Caco-2 (cell line): Measurements from ENCODE around the gene SLC22A23. TPM values are rescaled to one million over a fixed set of nuclear protein-coding genes. Genes with fewer than 3 reads are reported as not detected.

Source experiments
- BruUV-seq: library from RNA; stranded (reverse); fragments of 400-500 nt; replicated peaks from 2 replicates; lab custom pipeline; 2021; lab: Mats Ljungman, UMichigan
- CTCF ChIA-PET: fragments of 300-600 bp; sonication (Branson Sonifier 250); formaldehyde crosslinking; loops from one replicate; lab custom pipeline; 2022; ENCODE audit warnings: antibody characterized with exemption; lab: Charles Lee
- POLR2A ChIA-PET: fragments of 300-600 bp; sonication (Branson Sonifier 250); formaldehyde crosslinking; loops from one replicate; lab custom pipeline; 2022; ENCODE audit warnings: antibody characterized with exemption; lab: Charles Lee
- DNase-seq, 2 experiments: peaks; one replicate each; pipeline versions ENCODE4 v3.0.0 to v3.0.0-alpha.2; 2020 to 2022
- H3K27me3 ChIP-seq: replicated peaks from 2 replicates; pipeline ENCODE4 v1.6.0; 2011; ENCODE audit warnings: low read length; ENCODE audit not compliant: control insufficient read depth, insufficient read depth
- H3K36me3 ChIP-seq: 2 replicates; pipeline ENCODE4 v1.5.1; 2011; ENCODE audit warnings: low read length; ENCODE audit not compliant: control insufficient read depth, insufficient read depth
- H3K4me1 ChIP-seq: fragments of 250-450 bp; sonication (Bioruptor Pico); 2 replicates; pipeline ENCODE4 v1.5.1; 2020; ENCODE audit warnings: mild to moderate bottlenecking
- H3K4me3 ChIP-seq: 2 replicates; pipeline ENCODE4 v1.5.1; 2011; ENCODE audit warnings: low read depth, mild to moderate bottlenecking, control low read depth, low read length
- H3K9me3 ChIP-seq: fragments of 250-450 bp; sonication (Bioruptor Pico); 2 replicates; pipeline ENCODE4 v1.5.1; 2020; ENCODE audit warnings: mild to moderate bottlenecking, moderate library complexity
- H3K27ac Mint-ChIP-seq: one replicate; pipeline ENCODE4 v1.8.0; 2022; ENCODE audit warnings: mixed read lengths; ENCODE audit not compliant: unreplicated experiment
- H3K27me3 Mint-ChIP-seq: one replicate; pipeline ENCODE4 v1.8.0; 2022; ENCODE audit warnings: mixed read lengths; ENCODE audit not compliant: insufficient read depth, unreplicated experiment
- H3K36me3 Mint-ChIP-seq: one replicate; pipeline ENCODE4 v1.8.0; 2022; ENCODE audit warnings: mild to moderate bottlenecking, mixed read lengths; ENCODE audit not compliant: insufficient read depth, unreplicated experiment
- H3K4me1 Mint-ChIP-seq: one replicate; pipeline ENCODE4 v1.8.0; 2022; ENCODE audit warnings: low read depth, mixed read lengths; ENCODE audit not compliant: unreplicated experiment
- H3K4me3 Mint-ChIP-seq: one replicate; pipeline ENCODE4 v1.8.0; 2022; ENCODE audit warnings: mild to moderate bottlenecking, moderate library complexity, mixed read lengths; ENCODE audit not compliant: unreplicated experiment
- H3K9me3 Mint-ChIP-seq: one replicate; pipeline ENCODE4 v1.8.0; 2022; ENCODE audit warnings: mixed read lengths; ENCODE audit not compliant: unreplicated experiment
- CTCF ChIP-seq, 2 experiments: fragments of 200-600 bp in 1 of 2; IDR thresholded peaks; 1 replicate in 1 of 2; 2 replicates in 1 of 2; pipeline versions ENCODE4 v1.5.1 to v1.8.0; 2011 to 2022; ENCODE audit warnings: antibody characterized with exemption in 1 of 2, control low read depth in 1 of 2, inconsistent platforms in 1 of 2, low read depth in 1 of 2, low read length in 1 of 2, mild to moderate bottlenecking in 1 of 2, moderate library complexity in 1 of 2; ENCODE audit not compliant: insufficient read depth in 1 of 2, severe bottlenecking in 1 of 2, unreplicated experiment in 1 of 2
- intact Hi-C: fragments of 100-400 bp; cut with micrococcal nuclease; formaldehyde crosslinking; loops from one replicate; pipeline ENCODE4 v1.10.0; 2022; ENCODE audit not compliant: unreplicated experiment
- total RNA-seq: library from RNA; stranded (reverse); gene quantifications from 2 replicates; pipeline ENCODE4 v1.2.3, GENCODE V29; 2022

Gene SLC22A23
- total RNA-seq, 1 experiment from 2014 or later: 45.5 TPM

DNA sequence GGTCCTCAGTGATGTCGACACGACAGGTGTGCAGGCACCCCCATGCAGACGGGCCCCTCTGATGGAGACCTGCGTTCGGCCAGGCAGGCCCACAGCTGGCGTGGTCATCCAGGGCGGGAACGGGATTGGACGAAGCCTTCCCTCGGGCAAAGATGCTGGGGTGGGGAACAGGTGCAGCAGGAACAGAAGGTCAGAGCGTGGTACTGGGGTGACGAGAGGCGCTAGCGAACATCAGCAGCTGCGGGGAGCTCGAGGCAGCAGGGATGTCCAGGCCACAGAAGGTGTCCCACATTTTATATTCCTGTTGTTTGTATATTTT is 96.2 kb downstream of the SLC22A23 start:
- CTCF ChIA-PET: no interaction called here
- H3K27me3 Mint-ChIP-seq: no peaks in the 10 kb centered on the region
- H3K4me3 Mint-ChIP-seq: no peak overlapping the region

DNA sequence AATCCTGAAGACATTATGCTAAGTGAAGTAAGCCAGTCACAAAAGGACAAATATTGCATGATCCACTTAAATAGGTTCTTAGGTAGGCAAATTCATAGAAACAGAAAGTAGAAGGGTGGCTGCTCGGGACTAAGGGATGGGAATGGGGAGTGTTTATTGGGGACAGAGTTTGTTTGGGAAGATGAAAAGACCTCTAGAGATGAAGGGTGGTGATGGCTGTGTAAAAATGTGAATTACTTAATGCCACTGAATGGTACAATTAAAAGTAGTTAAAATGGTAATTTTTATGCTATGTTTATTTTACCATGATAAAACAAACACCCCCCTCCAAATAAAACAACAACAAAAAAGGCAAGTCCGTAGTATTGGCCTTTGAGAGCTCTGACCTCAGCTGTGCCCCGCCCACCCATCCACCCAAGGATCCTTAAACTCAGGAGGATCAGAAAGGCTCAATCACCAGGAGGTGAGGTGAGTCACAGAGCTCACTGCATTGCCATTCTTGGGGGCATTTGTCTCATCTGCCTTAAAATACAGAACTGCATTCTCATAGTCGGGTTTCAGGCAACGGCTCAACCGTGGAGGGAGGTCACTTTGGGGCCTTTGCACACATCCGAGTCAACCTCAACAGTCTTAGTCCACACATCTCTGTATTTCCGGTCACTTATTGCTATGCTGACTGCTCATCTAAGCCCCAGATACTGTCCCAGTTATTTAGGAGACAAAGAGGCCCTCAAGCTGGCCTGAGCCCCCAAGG is 96.7 kb downstream of the SLC22A23 start:
- ChIA-PET POLR2A (no interaction called here), CTCF (no interaction called here)
- intact Hi-C loops: no loop called here
- Histone ChIP-seq H3K9me3 (no peaks in the 10 kb centered on the region), H3K36me3 (no peaks in the 10 kb centered on the region), H3K27me3 (no peaks in the 10 kb centered on the region), H3K4me1 (peaks cover 29% of the 10 kb centered on the region), H3K4me3 (no peak overlapping the region)
- no peaks in the 10 kb centered on the region for H3K9me3 Mint-ChIP-seq
- H3K4me3 Mint-ChIP-seq: no peak overlapping the region
- peaks cover 20% of the 10 kb centered on the region for H3K4me1 Mint-ChIP-seq
- peaks cover 40% of the 10 kb centered on the region for H3K36me3 Mint-ChIP-seq
- no peak overlapping the region for H3K27ac Mint-ChIP-seq
- no peaks in the 10 kb centered on the region for H3K27me3 Mint-ChIP-seq
- DNase-seq: no peak
- BruUV-seq: no TSS peak
- TF ChIP-seq CTCF (IDR thresholded peaks at IDR 0.05; ENCODE audit: insufficient read depth in 1 of 2, low read depth in 1 of 2, low read length in 1 of 2, severe bottlenecking in 1 of 2, unreplicated experiment in 1 of 2): no peak

More for the DNA sequence above, 96.2 kb downstream of the SLC22A23 start:
- intact Hi-C loops: no loop called here
- POLR2A ChIA-PET: no interaction called here
- Histone ChIP-seq H3K4me1 (peaks cover 29% of the 10 kb centered on the region), H3K27me3 (no peaks in the 10 kb centered on the region), H3K4me3 (no peak overlapping the region), H3K9me3 (no peaks in the 10 kb centered on the region), H3K36me3 (no peaks in the 10 kb centered on the region)
- no TSS peak for BruUV-seq
- no peaks in the 10 kb centered on the region for H3K9me3 Mint-ChIP-seq
- TF ChIP-seq CTCF (IDR thresholded peaks at IDR 0.05; ENCODE audit: insufficient read depth in 1 of 2, low read depth in 1 of 2, low read length in 1 of 2, severe bottlenecking in 1 of 2, unreplicated experiment in 1 of 2): no peak
- peaks cover 16% of the 10 kb centered on the region for H3K4me1 Mint-ChIP-seq
- H3K36me3 Mint-ChIP-seq: peaks cover 35% of the 10 kb centered on the region
- no peak overlapping the region for H3K27ac Mint-ChIP-seq
- DNase-seq: no peak

- ChIA-PET CTCF (no interaction called here), POLR2A (no interaction called here)
- Histone ChIP-seq H3K9me3 (no peaks in the 10 kb centered on the region), H3K4me3 (no peak overlapping the region), H3K4me1 (peaks cover 29% of the 10 kb centered on the region), H3K27me3 (no peaks in the 10 kb centered on the region), H3K36me3 (no peaks in the 10 kb centered on the region)
- H3K4me3 Mint-ChIP-seq: no peak overlapping the region
- no peak for TF ChIP-seq CTCF (IDR thresholded peaks at IDR 0.05; ENCODE audit: insufficient read depth in 1 of 2, low read depth in 1 of 2, low read length in 1 of 2, severe bottlenecking in 1 of 2, unreplicated experiment in 1 of 2)
- no peaks in the 10 kb centered on the region for H3K27me3 Mint-ChIP-seq
- intact Hi-C loops: no loop called here
- no peak overlapping the region for H3K27ac Mint-ChIP-seq
- no peaks in the 10 kb centered on the region for H3K9me3 Mint-ChIP-seq
- DNase-seq: no peak
- BruUV-seq: no TSS peak
- peaks cover 43% of the 10 kb centered on the region for H3K36me3 Mint-ChIP-seq
- H3K4me1 Mint-ChIP-seq: peaks cover 14% of the 10 kb centered on the region
Observed at GRCh38 chr6:3359101-3359752, 97.6 kb downstream of the SLC22A23 start.
